Aorta (tissue), 5 donors: Measurements from ENCODE around the gene FBXL4. TPM values are rescaled to one million over a fixed set of nuclear protein-coding genes. Genes with fewer than 3 reads are reported as not detected.

Experiments
- ATAC-seq: fragments of 200-7000 bp; cut with Tn5 transposase; one replicate; pipeline ENCODE4 v1.9.1; 2022; ENCODE audit warnings: moderate library complexity; ENCODE audit not compliant: low FRiP score
- DNase-seq, 2 donors: peaks; one replicate each; pipeline ENCODE4 v3.0.0-alpha.2; 2020
- H3K27ac ChIP-seq, 2 donors: one replicate each; pipeline ENCODE4 v1.5.1; 2013; ENCODE audit warnings: low read length in 2 of 2, mild to moderate bottlenecking in 2 of 2, moderate library complexity in 2 of 2, control low read depth in 1 of 2, inconsistent platforms in 1 of 2, low read depth in 1 of 2
- H3K27me3 ChIP-seq, 2 donors: one replicate each; pipeline ENCODE4 v1.6.1; 2013; ENCODE audit warnings: control low read depth in 1 of 2, low read length in 1 of 2, mild to moderate bottlenecking in 1 of 2, moderate library complexity in 1 of 2; ENCODE audit not compliant: insufficient read depth in 2 of 2, control insufficient read depth in 1 of 2
- H3K36me3 ChIP-seq, 2 donors: one replicate each; pipeline ENCODE4 v1.6.1; 2013; ENCODE audit warnings: control low read depth in 1 of 2, low read length in 1 of 2, mild to moderate bottlenecking in 1 of 2; ENCODE audit not compliant: insufficient read depth in 2 of 2, control insufficient read depth in 1 of 2
- H3K4me1 ChIP-seq, 2 donors: one replicate each; pipeline ENCODE4 v1.6.1; 2013; ENCODE audit warnings: low read length in 2 of 2, control low read depth in 1 of 2, mild to moderate bottlenecking in 1 of 2, moderate library complexity in 1 of 2; ENCODE audit not compliant: insufficient read depth in 2 of 2, control insufficient read depth in 1 of 2
- H3K4me3 ChIP-seq, 2 donors: one replicate each; pipeline ENCODE4 v1.5.1; 2013; ENCODE audit warnings: low read length in 2 of 2, control low read depth in 1 of 2, mild to moderate bottlenecking in 1 of 2
- H3K9me3 ChIP-seq: one replicate; pipeline ENCODE4 v1.6.1; 2013; ENCODE audit warnings: mild to moderate bottlenecking, low read length; ENCODE audit not compliant: control insufficient read depth
- WGBS, 2 donors: extraction: QIAGEN DNeasy Blood & Tissue Kit; methylation state at CpG; one replicate each; pipeline ENCODE4 v1.1.7; 2013; 5-methylcytosine and 5-hydroxymethylcytosine counted together
- intact Hi-C, 2 donors: fragments of 100-400 bp; cut with DNase I; formaldehyde crosslinking; loops; one replicate each; pipeline versions ENCODE4 v1.14.2 to v1.15.0; 2022
- polyA plus RNA-seq, 2 donors: library from polyadenylated mRNA; stranded (reverse); fragments of 200-250 nt; gene quantifications; one replicate each; pipeline ENCODE4 v1.2.3, GENCODE V29; 2013
- total RNA-seq, 2 donors: library from RNA; stranded (reverse); fragmentation: NEBNext Ultra II Directional; extraction: Animal tissue kit (Norgen Biotek cat#: 25700); gene quantifications; one replicate each; pipeline ENCODE4 v1.2.1, GENCODE V29; 2021
- donor health status: healthy with polysubstance abuse.
- donor health status: Bipolar disorder and iron deficiency.
- donor health status: DM: no; HTN: no; CAD: no.
- donor health status: DM: no; HTN: no; CAD: no.
- donor health status: DM: yes; HTN: yes; CAD: no.

FBXL4 gene
- total and polyA plus RNA-seq, 4 donors: 4.5 to 23.5 (median 11.7) TPM

GRCh38 chr6:98942263-98942803 lies 5.4 kb downstream of the FBXL4 start:
- Histone ChIP-seq H3K27ac (no peak overlapping the region), H3K4me1 (no peaks in the 10 kb centered on the region), H3K27me3 (no peaks in the 10 kb centered on the region), H3K36me3 (no peaks in the 10 kb centered on the region), H3K9me3 (no peaks in the 10 kb centered on the region), H3K4me3 (no peak overlapping the region)
- 93 to 96% methylated on average over 3 of the region's 3 CpGs for WGBS, 2 donors
- DNase-seq: no peak
- no peak for ATAC-seq
- intact Hi-C loops: no loop called here

- intact Hi-C loops: no loop called here
- WGBS, 2 donors: 42 to 52% methylated on average over 2 of the region's 2 CpGs
Observed at GRCh38 chr6:98941319-98941718, 6.4 kb downstream of the FBXL4 start.

GRCh38 chr6:98937351-98937750 lies 10.4 kb downstream of the FBXL4 start:
- Histone ChIP-seq H3K9me3 (no peaks in the 10 kb centered on the region), H3K4me1 (peaks cover 0 to 3% of the 10 kb centered on the region in 2 donors), H3K27ac (no peak overlapping the region), H3K36me3 (peaks cover 0 to 2% of the 10 kb centered on the region in 2 donors), H3K27me3 (no peaks in the 10 kb centered on the region), H3K4me3 (no peak overlapping the region)
- no peak for DNase-seq
- 89 to 96% methylated on average over 3 of the region's 3 CpGs for WGBS, 2 donors
- intact Hi-C loops: no loop called here
- ATAC-seq: no peak

More at GRCh38 chr6:98941319-98941718, 6.4 kb downstream of the FBXL4 start:
- no peaks in the 10 kb centered on the region for H3K4me1 ChIP-seq
- ATAC-seq (no peak), DNase-seq (no peak)
- no peaks in the 10 kb centered on the region for H3K9me3 ChIP-seq
- no peaks in the 10 kb centered on the region for H3K36me3 ChIP-seq
- H3K4me3 ChIP-seq: no peak overlapping the region
- no peak overlapping the region for H3K27ac ChIP-seq
- H3K27me3 ChIP-seq: no peaks in the 10 kb centered on the region

- Histone ChIP-seq H3K4me1 (peaks cover 0 to 3% of the 10 kb centered on the region in 2 donors), H3K27ac (no peak overlapping the region), H3K9me3 (no peaks in the 10 kb centered on the region), H3K27me3 (no peaks in the 10 kb centered on the region), H3K4me3 (no peak overlapping the region), H3K36me3 (peaks cover 0 to 2% of the 10 kb centered on the region in 2 donors)
- ATAC-seq (no peak), DNase-seq (no peak)
- WGBS, 2 donors: 64 to 66% methylated on average over 7 of the region's 7 CpGs
- intact Hi-C loops: no loop called here
Observed at GRCh38 chr6:98932381-98932780, 15.4 kb downstream of the FBXL4 start.

GRCh38 chr6:98931696-98932095 lies 16.1 kb downstream of the FBXL4 start:
- Histone ChIP-seq H3K9me3 (no peaks in the 10 kb centered on the region), H3K27ac (no peak overlapping the region), H3K27me3 (no peaks in the 10 kb centered on the region), H3K36me3 (peaks cover 0 to 2% of the 10 kb centered on the region in 2 donors), H3K4me3 (no peak overlapping the region), H3K4me1 (peaks cover 0 to 3% of the 10 kb centered on the region in 2 donors)
- DNase-seq (no peak), ATAC-seq (no peak)
- 79 to 82% methylated on average over 3 of the region's 3 CpGs for WGBS, 2 donors
- intact Hi-C loops: no loop called here

GRCh38 chr6:98929498-98930060 lies 18.2 kb downstream of the FBXL4 start:
- no peaks in the 10 kb centered on the region for H3K27me3 ChIP-seq
- DNase-seq (no peak), ATAC-seq (no peak)
- WGBS, 2 donors: 34 to 36% methylated on average over 2 of the region's 2 CpGs
- H3K36me3 ChIP-seq: peaks cover 0 to 5% of the 10 kb centered on the region in 2 donors
- H3K9me3 ChIP-seq: no peaks in the 10 kb centered on the region
- H3K4me3 ChIP-seq: no peak overlapping the region
- H3K4me1 ChIP-seq: peaks cover under 1 to 5% of the 10 kb centered on the region in 2 donors
- intact Hi-C loops: no loop called here
- no peak overlapping the region for H3K27ac ChIP-seq

GRCh38 chr6:98928688-98929087 lies 19.1 kb downstream of the FBXL4 start:
- Histone ChIP-seq H3K27ac (no peak overlapping the region), H3K36me3 (peaks cover 0 to 5% of the 10 kb centered on the region in 2 donors), H3K4me3 (no peak overlapping the region), H3K4me1 (peaks cover 0 to 5% of the 10 kb centered on the region in 2 donors), H3K27me3 (no peaks in the 10 kb centered on the region), H3K9me3 (no peaks in the 10 kb centered on the region)
- ATAC-seq: no peak
- DNase-seq: no peak
- 98% methylated on average over 3 of the region's 3 CpGs for WGBS, 2 donors
- intact Hi-C loops: no loop called here

- intact Hi-C loops: no loop called here
- H3K4me1 ChIP-seq: peaks cover 0 to 5% of the 10 kb centered on the region in 2 donors
- H3K4me3 ChIP-seq: no peak overlapping the region
- H3K27ac ChIP-seq: no peak overlapping the region
- H3K36me3 ChIP-seq: peaks cover 0 to 2% of the 10 kb centered on the region in 2 donors
- no peak for DNase-seq
- ATAC-seq: no peak
- no peaks in the 10 kb centered on the region for H3K27me3 ChIP-seq
- H3K9me3 ChIP-seq: no peaks in the 10 kb centered on the region
Observed at GRCh38 chr6:98927534-98927933, 20.2 kb downstream of the FBXL4 start.

GRCh38 chr6:98925831-98926230 lies 21.9 kb downstream of the FBXL4 start:
- ATAC-seq (no peak), DNase-seq (no peak)
- peaks cover 0 to 5% of the 10 kb centered on the region in 2 donors for H3K4me1 ChIP-seq
- H3K4me3 ChIP-seq: no peak overlapping the region
- intact Hi-C loops: no loop called here
- peaks cover 0 to 2% of the 10 kb centered on the region in 2 donors for H3K36me3 ChIP-seq
- no peaks in the 10 kb centered on the region for H3K9me3 ChIP-seq
- H3K27me3 ChIP-seq: no peaks in the 10 kb centered on the region
- no peak overlapping the region for H3K27ac ChIP-seq
- WGBS, 2 donors: 27 to 32% methylated on average over 5 of the region's 5 CpGs
